A673 (cell line): ENCODE measurements around the gene TBC1D22A. TPM values are rescaled to one million over a fixed set of nuclear protein-coding genes. Genes with fewer than 3 reads are reported as not detected.

Experiments
- BruUV-seq: library from RNA; stranded (reverse); fragments of 400-500 nt; replicated peaks from 2 replicates; lab custom pipeline; 2021; lab: Mats Ljungman, UMichigan
- CTCF ChIA-PET: fragments of 300-600 bp; sonication (Branson Sonifier 250); formaldehyde crosslinking; loops from one replicate; lab custom pipeline; 2022; ENCODE audit warnings: antibody characterized with exemption; lab: Charles Lee
- POLR2A ChIA-PET: fragments of 300-600 bp; sonication (Branson Sonifier 250); formaldehyde crosslinking; loops from one replicate; lab custom pipeline; 2022; ENCODE audit warnings: antibody characterized with exemption; ENCODE audit not compliant: low non-redundant PET; lab: Charles Lee
- DNase-seq: peaks from one replicate; pipeline ENCODE4 v3.0.0-alpha.2; 2015; ENCODE audit warnings: low spot score
- H3K27ac ChIP-seq: fragments of 200-600 bp; sonication (generic); 2 replicates; pipeline ENCODE4 v1.5.1; 2016; ENCODE audit warnings: mixed run types, low read depth, mild to moderate bottlenecking, mixed read lengths, antibody characterized with exemption, low read length; ENCODE audit not compliant: poor library complexity, severe bottlenecking
- H3K27me3 ChIP-seq: fragments of 200-600 bp; sonication (generic); replicated peaks from 2 replicates; pipeline ENCODE4 v1.6.1; 2017; ENCODE audit warnings: mixed run types, low read depth, mild to moderate bottlenecking, mixed read lengths, antibody characterized with exemption, low read length; ENCODE audit not compliant: insufficient read depth, poor library complexity
- H3K36me3 ChIP-seq: fragments of 200-600 bp; sonication (generic); 2 replicates; pipeline ENCODE4 v1.6.1; 2016; ENCODE audit warnings: mixed run types, mild to moderate bottlenecking, mixed read lengths, antibody characterized with exemption, low read length; ENCODE audit not compliant: insufficient read depth, poor library complexity, severe bottlenecking
- H3K4me1 ChIP-seq: fragments of 200-600 bp; sonication (generic); 2 replicates; pipeline ENCODE4 v1.6.1; 2017; ENCODE audit warnings: mixed run types, mild to moderate bottlenecking, mixed read lengths, antibody characterized with exemption, low read length; ENCODE audit not compliant: insufficient read depth, poor library complexity, severe bottlenecking
- H3K4me3 ChIP-seq: fragments of 200-600 bp; sonication (generic); 2 replicates; pipeline ENCODE4 v1.5.1; 2016; ENCODE audit warnings: low read depth, mixed run types, mild to moderate bottlenecking, mixed read lengths, low read length; ENCODE audit not compliant: poor library complexity, severe bottlenecking
- H3K9me3 ChIP-seq: fragments of 200-600 bp; sonication (generic); 2 replicates; pipeline ENCODE4 v1.6.1; 2016; ENCODE audit warnings: mixed run types, low read depth, mild to moderate bottlenecking, mixed read lengths, antibody characterized with exemption, low read length; ENCODE audit not compliant: poor library complexity, severe bottlenecking
- CTCF ChIP-seq: fragments of 300-800, 200-600 bp; sonication (generic); conservative IDR thresholded peaks from 2 replicates; pipeline ENCODE4 v1.5.1; 2017; ENCODE audit warnings: low read depth, mild to moderate bottlenecking, antibody characterized with exemption, low read length, moderate library complexity, mixed read lengths
- EZH2 ChIP-seq: fragments of 200-600 bp; sonication (generic); IDR thresholded peaks from 2 replicates; pipeline ENCODE4 v1.6.1; 2017; ENCODE audit warnings: borderline replicate concordance, low read depth, mild to moderate bottlenecking, mixed read lengths, antibody characterized with exemption, low read length; ENCODE audit not compliant: poor library complexity, severe bottlenecking
- intact Hi-C: fragments of 100-400 bp; cut with micrococcal nuclease; formaldehyde crosslinking; loops from one replicate; pipeline ENCODE4 v1.10.0; 2022; ENCODE audit not compliant: unreplicated experiment
- total RNA-seq: library from RNA; stranded (reverse); gene quantifications from 2 replicates; pipeline ENCODE4 v1.2.3, GENCODE V29; 2021

Gene TBC1D22A
- total RNA-seq, 1 experiment from 2014 or later: 22.5 TPM

GRCh38 chr22:47101321-47101885 is 339.0 kb downstream of the TBC1D22A start:
- intact Hi-C loops: loop anchor here (10.0 kb wide), 1 partner anchor 627 kb away; no protein-coding TSS in a partner anchor
- no peak for TF ChIP-seq EZH2
- no peak for TF ChIP-seq CTCF
- Histone ChIP-seq H3K9me3 (no peaks in the 10 kb centered on the region), H3K27me3 (no peaks in the 10 kb centered on the region), H3K36me3 (no peaks in the 10 kb centered on the region), H3K27ac (no peak overlapping the region), H3K4me3 (no peak overlapping the region), H3K4me1 (no peaks in the 10 kb centered on the region)
- ChIA-PET CTCF (no interaction called here), POLR2A (no interaction called here)
- DNase-seq: no peak
- BruUV-seq: no TSS peak

GRCh38 chr22:47102081-47102480 is 339.6 kb downstream of the TBC1D22A start:
- intact Hi-C loops: loop anchor here (10.0 kb wide), 1 partner anchor 627 kb away; no protein-coding TSS in a partner anchor
- Histone ChIP-seq H3K27ac (no peak overlapping the region), H3K36me3 (no peaks in the 10 kb centered on the region), H3K27me3 (no peaks in the 10 kb centered on the region), H3K4me3 (no peak overlapping the region), H3K4me1 (no peaks in the 10 kb centered on the region), H3K9me3 (no peaks in the 10 kb centered on the region)
- TF ChIP-seq CTCF: no peak
- no peak for TF ChIP-seq EZH2
- no TSS peak for BruUV-seq
- ChIA-PET POLR2A (no interaction called here), CTCF (no interaction called here)
- DNase-seq: no peak

- POLR2A ChIA-PET: no interaction called here
- TF ChIP-seq EZH2: no peak
- TF ChIP-seq CTCF: no peak
- Histone ChIP-seq H3K36me3 (no peaks in the 10 kb centered on the region), H3K9me3 (no peaks in the 10 kb centered on the region), H3K4me3 (no peak overlapping the region), H3K27ac (no peak overlapping the region), H3K4me1 (no peaks in the 10 kb centered on the region), H3K27me3 (no peaks in the 10 kb centered on the region)
- intact Hi-C loops: loop anchor here (10.0 kb wide), 1 partner anchor 628 kb away; no protein-coding TSS in a partner anchor
- BruUV-seq: no TSS peak
- DNase-seq: no peak
- CTCF ChIA-PET: no interaction called here
These were observed 340.2 kb downstream of the TBC1D22A start for GRCh38 chr22:47102648-47103047.
